Articular chondrocyte of knee joint (primary cell): ENCODE measurements around the gene SHOC1. TPM values are rescaled to one million over a fixed set of nuclear protein-coding genes. Genes with fewer than 3 reads are reported as not detected.

ENCODE experiments used
- small RNA-seq: library from RNA; depleted of rRNA; stranded (forward); fragments of <200 nt; gene quantifications from one replicate; pipeline ENCODE3, GENCODE V24; 2012
- total RNA-seq: library from RNA; depleted of rRNA; stranded (reverse); fragments of >200 nt; gene quantifications from 2 replicates; pipeline ENCODE4 v1.2.3, GENCODE V29; 2012

The SHOC1 gene
- 0.11 and 0.13 TPM in 2 replicates for total RNA-seq

DNA sequence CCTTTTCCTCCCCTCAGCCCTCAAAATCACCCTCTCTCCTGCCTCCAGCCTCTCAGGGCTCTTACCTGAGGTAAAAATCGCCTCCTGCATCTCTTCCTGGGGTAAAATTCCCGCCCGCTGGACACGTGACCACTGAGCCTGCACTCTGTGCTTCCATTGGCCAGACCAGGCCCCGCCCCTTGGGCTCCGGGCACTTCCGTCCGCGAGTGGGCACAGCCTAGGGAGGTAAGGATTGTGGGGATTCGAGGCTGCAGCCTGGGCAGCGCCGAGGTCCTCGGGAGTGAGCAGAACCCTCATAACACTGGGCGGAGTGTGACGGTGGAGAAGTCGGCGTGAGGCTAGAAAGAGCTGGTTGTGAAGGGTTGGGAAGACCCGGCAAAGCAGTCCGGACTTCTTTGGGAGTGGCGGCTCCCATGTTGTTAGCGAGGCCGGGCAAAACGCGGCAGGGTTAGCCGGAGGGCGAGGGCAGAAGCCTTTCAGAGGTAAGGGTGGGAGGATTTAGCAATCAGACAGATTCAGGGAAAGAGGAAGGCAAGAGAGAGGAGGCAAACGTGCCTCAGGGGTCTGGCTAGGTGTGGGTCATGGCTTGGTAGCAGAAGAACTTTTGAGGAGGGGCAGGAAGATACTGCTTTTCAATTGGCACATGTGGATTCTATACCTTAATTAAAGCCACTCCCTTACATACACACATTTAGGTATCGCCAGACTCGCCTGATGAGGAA is at the start of gene SHOC1:
Gene SHOC1 (minus strand): TSS at position 103 of the 722 bp plus-strand sequence. CDS start 3,519 bp downstream, outside the sequence.

Small RNAs within 50 kb of the gene (small RNA-seq; reads per million reads assigned to genes)
- not detected for gene RNU6-1013P

Other genes starting within 250 kb of the SHOC1 start
- 109 and 116 TPM in 2 replicates for gene PTGR1, start 195.3 kb downstream of the SHOC1 start, total RNA-seq
- gene DNAJC25, start 163.6 kb downstream of the SHOC1 start, total RNA-seq: 18.7 and 19.8 TPM in 2 replicates
- 112 and 130 TPM in 2 replicates for gene GNG10, start 133.3 kb downstream of the SHOC1 start, total RNA-seq
- 184 and 266 TPM in 2 replicates for gene UGCG, start 101.9 kb upstream of the SHOC1 start, total RNA-seq